HUDEP-2 (cell line): ENCODE data around the gene ELK4.

Experiments
- DNase-seq, 76 experiments: peaks; one replicate each; lab custom pipeline; 2025; ENCODE audit not compliant: unreplicated experiment in 76 of 76; lab: John Stamatoyannopoulos, UW

The ELK4 gene

GRCh38 chr1:205631010-205631767 lies 622 bp downstream of the ELK4 start:
- DNase-seq: peak in 41 of 76 experiments; percentile 5 to 61 (median 32)

- no peak for DNase-seq
Observed at GRCh38 chr1:205630651-205631009, 1.2 kb downstream of the ELK4 start.

GRCh38 chr1:205630241-205630640 lies 1.6 kb downstream of the ELK4 start:
- no peak for DNase-seq

GRCh38 chr1:205629751-205630150 lies 2.1 kb downstream of the ELK4 start:
- DNase-seq: no peak

- no peak for DNase-seq
Observed at GRCh38 chr1:205627956-205628355, 3.9 kb downstream of the ELK4 start.

- DNase-seq: no peak
Observed at GRCh38 chr1:205626216-205626615, 5.6 kb downstream of the ELK4 start.

GRCh38 chr1:205623646-205624045 lies 8.2 kb downstream of the ELK4 start:
- peak in 24 of 76 experiments; percentile 2 to 54 (median 20) for DNase-seq

- DNase-seq: no peak
Observed at GRCh38 chr1:205620269-205620668, 11.5 kb downstream of the ELK4 start.

- no peak for DNase-seq
Observed at GRCh38 chr1:205619376-205619775, 12.4 kb downstream of the ELK4 start.

- no peak for DNase-seq
Observed at GRCh38 chr1:205616563-205617293, 15.1 kb downstream of the ELK4 start.

- DNase-seq: no peak
Observed at GRCh38 chr1:205615789-205616188, 16.0 kb downstream of the ELK4 start.

GRCh38 chr1:205613854-205614412 lies 17.9 kb downstream of the ELK4 start:
- DNase-seq: no peak

- DNase-seq: no peak
Observed at GRCh38 chr1:205612556-205612955, 19.3 kb downstream of the ELK4 start.

- no peak for DNase-seq
Observed at GRCh38 chr1:205612104-205612503, 19.7 kb downstream of the ELK4 start.

- DNase-seq: no peak
Observed at GRCh38 chr1:205610901-205611466, 20.8 kb downstream of the ELK4 start.

- DNase-seq: no peak
Observed at GRCh38 chr1:205610036-205610435, 21.8 kb downstream of the ELK4 start.

GRCh38 chr1:205604825-205605505 lies 26.8 kb downstream of the ELK4 start:
- DNase-seq: no peak

GRCh38 chr1:205604059-205604458 lies 27.8 kb downstream of the ELK4 start:
- DNase-seq: no peak

GRCh38 chr1:205601205-205601604 lies 30.6 kb downstream of the ELK4 start:
- DNase-seq: no peak

GRCh38 chr1:205600085-205600484 lies 31.7 kb downstream of the ELK4 start:
- no peak for DNase-seq

GRCh38 chr1:205599669-205600042 lies 32.2 kb downstream of the ELK4 start:
- no peak for DNase-seq
